SH-SY5Y (cell line): Measurements from ENCODE around the gene NCOA1.

Source experiments
- GATA2 ChIP-seq: IDR thresholded peaks from 2 replicates; pipeline ENCODE4 v1.6.1; 2011; ENCODE audit warnings: mild to moderate bottlenecking, low read depth, low read length
- GATA3 ChIP-seq: IDR thresholded peaks from 2 replicates; pipeline ENCODE4 v1.6.1; 2011; ENCODE audit warnings: low read depth, mild to moderate bottlenecking, low read length, moderate library complexity

DNA sequence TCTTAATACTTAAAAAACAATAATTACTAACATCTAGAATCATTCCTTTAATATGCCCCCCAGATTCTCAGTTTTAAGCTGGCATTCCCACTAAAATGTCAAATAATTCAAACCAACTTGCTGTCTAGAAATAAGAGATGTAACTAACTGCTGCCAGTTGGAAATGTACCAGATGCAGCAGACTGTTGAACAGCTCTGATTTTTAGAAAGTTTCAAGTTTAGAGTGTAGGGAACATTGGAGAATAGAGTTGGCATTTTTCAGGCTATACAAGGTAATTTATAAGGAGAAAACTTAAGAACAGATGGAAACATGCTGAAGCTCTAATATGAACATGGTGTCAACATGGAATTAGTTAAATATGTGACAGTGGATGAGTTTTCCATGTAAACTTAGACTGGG is 200.8 kb downstream of the NCOA1 start:
- TF ChIP-seq GATA2 (no peak), GATA3 (no peak)
